A673 (cell line): Measurements from ENCODE around the gene RASSF3. TPM values are rescaled to one million over a fixed set of nuclear protein-coding genes. Genes with fewer than 3 reads are reported as not detected.
"Not testable (repeated sequence)": the region's sequence is repeated elsewhere in the genome, so short reads cannot be mapped to it uniquely, and the experiment has no call there.

Experiments
- BruUV-seq: library from RNA; stranded (reverse); fragments of 400-500 nt; replicated peaks from 2 replicates; lab custom pipeline; 2021; lab: Mats Ljungman, UMichigan
- CTCF ChIA-PET: fragments of 300-600 bp; sonication (Branson Sonifier 250); formaldehyde crosslinking; loops from one replicate; lab custom pipeline; 2022; ENCODE audit warnings: antibody characterized with exemption; lab: Charles Lee
- POLR2A ChIA-PET: fragments of 300-600 bp; sonication (Branson Sonifier 250); formaldehyde crosslinking; loops from one replicate; lab custom pipeline; 2022; ENCODE audit warnings: antibody characterized with exemption; ENCODE audit not compliant: low non-redundant PET; lab: Charles Lee
- DNase-seq: peaks from one replicate; pipeline ENCODE4 v3.0.0-alpha.2; 2015; ENCODE audit warnings: low spot score
- H3K27ac ChIP-seq: fragments of 200-600 bp; sonication (generic); 2 replicates; pipeline ENCODE4 v1.5.1; 2016; ENCODE audit warnings: mixed run types, low read depth, mild to moderate bottlenecking, mixed read lengths, antibody characterized with exemption, low read length; ENCODE audit not compliant: poor library complexity, severe bottlenecking
- H3K27me3 ChIP-seq: fragments of 200-600 bp; sonication (generic); replicated peaks from 2 replicates; pipeline ENCODE4 v1.6.1; 2017; ENCODE audit warnings: mixed run types, low read depth, mild to moderate bottlenecking, mixed read lengths, antibody characterized with exemption, low read length; ENCODE audit not compliant: insufficient read depth, poor library complexity
- H3K36me3 ChIP-seq: fragments of 200-600 bp; sonication (generic); 2 replicates; pipeline ENCODE4 v1.6.1; 2016; ENCODE audit warnings: mixed run types, mild to moderate bottlenecking, mixed read lengths, antibody characterized with exemption, low read length; ENCODE audit not compliant: insufficient read depth, poor library complexity, severe bottlenecking
- H3K4me1 ChIP-seq: fragments of 200-600 bp; sonication (generic); 2 replicates; pipeline ENCODE4 v1.6.1; 2017; ENCODE audit warnings: mixed run types, mild to moderate bottlenecking, mixed read lengths, antibody characterized with exemption, low read length; ENCODE audit not compliant: insufficient read depth, poor library complexity, severe bottlenecking
- H3K4me3 ChIP-seq: fragments of 200-600 bp; sonication (generic); 2 replicates; pipeline ENCODE4 v1.5.1; 2016; ENCODE audit warnings: low read depth, mixed run types, mild to moderate bottlenecking, mixed read lengths, low read length; ENCODE audit not compliant: poor library complexity, severe bottlenecking
- H3K9me3 ChIP-seq: fragments of 200-600 bp; sonication (generic); 2 replicates; pipeline ENCODE4 v1.6.1; 2016; ENCODE audit warnings: mixed run types, low read depth, mild to moderate bottlenecking, mixed read lengths, antibody characterized with exemption, low read length; ENCODE audit not compliant: poor library complexity, severe bottlenecking
- EZH2 ChIP-seq: fragments of 200-600 bp; sonication (generic); IDR thresholded peaks from 2 replicates; pipeline ENCODE4 v1.6.1; 2017; ENCODE audit warnings: borderline replicate concordance, low read depth, mild to moderate bottlenecking, mixed read lengths, antibody characterized with exemption, low read length; ENCODE audit not compliant: poor library complexity, severe bottlenecking
- intact Hi-C: fragments of 100-400 bp; cut with micrococcal nuclease; formaldehyde crosslinking; loops from one replicate; pipeline ENCODE4 v1.10.0; 2022; ENCODE audit not compliant: unreplicated experiment
- total RNA-seq: library from RNA; stranded (reverse); gene quantifications from 2 replicates; pipeline ENCODE4 v1.2.3, GENCODE V29; 2021
- TF ChIP-seq, protein P1 (sequence below): fragments of 300-800, 200-600 bp; sonication (generic); conservative IDR thresholded peaks from 2 replicates; pipeline ENCODE4 v1.5.1; 2017; ENCODE audit warnings: low read depth, mild to moderate bottlenecking, antibody characterized with exemption, low read length, moderate library complexity, mixed read lengths

The RASSF3 gene
- total RNA-seq, 1 experiment from 2014 or later: 38.2 TPM

DNA sequence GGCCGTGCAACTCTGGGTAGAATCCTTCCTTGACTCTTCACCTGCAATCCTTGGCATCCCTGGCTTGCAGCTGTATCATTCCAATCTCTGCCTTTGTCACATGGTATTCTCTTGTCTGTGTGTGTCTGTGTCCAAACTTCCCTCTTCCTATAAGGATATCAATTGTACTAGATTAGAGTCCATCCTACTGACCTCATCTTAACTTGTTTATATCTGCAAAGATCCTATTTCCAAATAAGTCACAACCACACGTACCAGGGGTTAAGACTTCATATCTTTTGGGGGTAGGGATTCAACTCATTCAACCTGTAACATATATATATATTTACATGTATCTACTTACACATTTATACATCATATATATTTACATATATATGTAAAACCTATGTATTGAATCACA lies 29.6 kb upstream of the RASSF3 start:
- H3K27me3 ChIP-seq: no peaks in the 10 kb centered on the region
- H3K27ac ChIP-seq: no peak overlapping the region
- no peaks in the 10 kb centered on the region for H3K36me3 ChIP-seq
- H3K4me3 ChIP-seq: no peak overlapping the region
- no peak for TF ChIP-seq EZH2
- TF ChIP-seq, protein P1, sequence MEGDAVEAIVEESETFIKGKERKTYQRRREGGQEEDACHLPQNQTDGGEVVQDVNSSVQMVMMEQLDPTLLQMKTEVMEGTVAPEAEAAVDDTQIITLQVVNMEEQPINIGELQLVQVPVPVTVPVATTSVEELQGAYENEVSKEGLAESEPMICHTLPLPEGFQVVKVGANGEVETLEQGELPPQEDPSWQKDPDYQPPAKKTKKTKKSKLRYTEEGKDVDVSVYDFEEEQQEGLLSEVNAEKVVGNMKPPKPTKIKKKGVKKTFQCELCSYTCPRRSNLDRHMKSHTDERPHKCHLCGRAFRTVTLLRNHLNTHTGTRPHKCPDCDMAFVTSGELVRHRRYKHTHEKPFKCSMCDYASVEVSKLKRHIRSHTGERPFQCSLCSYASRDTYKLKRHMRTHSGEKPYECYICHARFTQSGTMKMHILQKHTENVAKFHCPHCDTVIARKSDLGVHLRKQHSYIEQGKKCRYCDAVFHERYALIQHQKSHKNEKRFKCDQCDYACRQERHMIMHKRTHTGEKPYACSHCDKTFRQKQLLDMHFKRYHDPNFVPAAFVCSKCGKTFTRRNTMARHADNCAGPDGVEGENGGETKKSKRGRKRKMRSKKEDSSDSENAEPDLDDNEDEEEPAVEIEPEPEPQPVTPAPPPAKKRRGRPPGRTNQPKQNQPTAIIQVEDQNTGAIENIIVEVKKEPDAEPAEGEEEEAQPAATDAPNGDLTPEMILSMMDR: no peak
- ChIA-PET POLR2A (no interaction called here), CTCF (no interaction called here)
- BruUV-seq: no TSS peak
- intact Hi-C loops: no loop called here
- peaks cover 1% of the 10 kb centered on the region for H3K9me3 ChIP-seq
- peaks cover 19% of the 10 kb centered on the region for H3K4me1 ChIP-seq
- DNase-seq: no peak

GRCh38 chr12:64582114-64582513 lies 28.2 kb upstream of the RASSF3 start:
- BruUV-seq: no TSS peak

DNA sequence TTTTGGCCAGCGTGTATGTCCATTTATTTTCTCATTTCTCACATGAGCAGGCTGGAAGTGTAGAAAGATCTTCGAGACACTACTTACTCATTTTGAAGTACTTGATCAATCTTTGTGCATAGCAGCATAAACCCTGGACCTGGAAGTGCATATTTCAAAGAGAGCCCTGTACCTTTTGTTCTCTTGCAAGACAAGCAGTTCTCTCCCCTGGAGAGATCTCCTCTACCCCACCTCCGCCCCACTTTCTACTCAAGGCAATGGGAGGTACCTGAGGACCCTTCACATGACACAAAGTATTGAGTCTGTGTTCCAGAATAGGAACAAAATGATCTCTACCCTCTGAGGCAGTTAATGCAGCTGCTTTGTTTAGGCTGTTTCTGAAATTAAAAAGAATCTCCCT lies 27.4 kb upstream of the RASSF3 start:
- no peaks in the 10 kb centered on the region for H3K27me3 ChIP-seq
- peaks cover 19% of the 10 kb centered on the region for H3K4me1 ChIP-seq
- POLR2A ChIA-PET: no interaction called here
- no peaks in the 10 kb centered on the region for H3K36me3 ChIP-seq
- no peak overlapping the region for H3K27ac ChIP-seq
- TF ChIP-seq, protein P1: no peak
- TF ChIP-seq EZH2: no peak
- DNase-seq: no peak
- CTCF ChIA-PET: no interaction called here
- intact Hi-C loops: no loop called here
- H3K4me3 ChIP-seq: no peak overlapping the region
- no TSS peak for BruUV-seq
- no peaks in the 10 kb centered on the region for H3K9me3 ChIP-seq

More at GRCh38 chr12:64582114-64582513, 28.2 kb upstream of the RASSF3 start:
- H3K9me3 ChIP-seq: no peaks in the 10 kb centered on the region
- no peak overlapping the region for H3K27ac ChIP-seq
- DNase-seq: no peak
- no peak overlapping the region for H3K4me3 ChIP-seq
- no peaks in the 10 kb centered on the region for H3K36me3 ChIP-seq
- no peaks in the 10 kb centered on the region for H3K27me3 ChIP-seq
- ChIA-PET CTCF (no interaction called here), POLR2A (no interaction called here)
- TF ChIP-seq, protein P1: no peak
- no peak for TF ChIP-seq EZH2
- intact Hi-C loops: no loop called here
- peaks cover 19% of the 10 kb centered on the region for H3K4me1 ChIP-seq

GRCh38 chr12:64583395-64583770 lies 26.9 kb upstream of the RASSF3 start:
- H3K9me3 ChIP-seq, CTCF ChIA-PET, BruUV-seq, H3K27me3 ChIP-seq, DNase-seq, H3K27ac ChIP-seq, H3K4me3 ChIP-seq, POLR2A ChIA-PET, intact Hi-C loops, H3K36me3 ChIP-seq: not testable (repeated sequence)
- H3K4me1 ChIP-seq: peaks cover 19% of the 10 kb centered on the region
